Calu3 (cell line): Measurements from ENCODE around the gene HMCN2. TPM values are rescaled to one million over a fixed set of nuclear protein-coding genes. Genes with fewer than 3 reads are reported as not detected.

Experiments
- BruUV-seq: library from RNA; stranded (reverse); fragments of 400-500 nt; replicated peaks from 2 replicates; lab custom pipeline; 2021; lab: Mats Ljungman, UMichigan
- CTCF ChIA-PET: fragments of 300-600 bp; sonication (Branson Sonifier 250); formaldehyde crosslinking; loops from one replicate; lab custom pipeline; 2022; ENCODE audit warnings: antibody characterized with exemption; lab: Charles Lee
- DNase-seq: peaks from one replicate; pipeline ENCODE4 v3.0.0; 2022
- H3K27ac Mint-ChIP-seq: one replicate; pipeline ENCODE4 v1.8.0; 2022; ENCODE audit warnings: mixed read lengths; ENCODE audit not compliant: unreplicated experiment
- H3K27me3 Mint-ChIP-seq: one replicate; pipeline ENCODE4 v1.8.0; 2022; ENCODE audit warnings: mixed read lengths; ENCODE audit not compliant: unreplicated experiment
- H3K36me3 Mint-ChIP-seq: one replicate; pipeline ENCODE4 v1.8.0; 2022; ENCODE audit warnings: mild to moderate bottlenecking, moderate library complexity, mixed read lengths; ENCODE audit not compliant: insufficient read depth, unreplicated experiment
- H3K4me1 Mint-ChIP-seq: one replicate; pipeline ENCODE4 v1.8.0; 2022; ENCODE audit warnings: mild to moderate bottlenecking, low read depth, mixed read lengths; ENCODE audit not compliant: unreplicated experiment
- H3K4me3 Mint-ChIP-seq: one replicate; pipeline ENCODE4 v1.8.0; 2022; ENCODE audit warnings: mild to moderate bottlenecking, low read depth, moderate library complexity, mixed read lengths; ENCODE audit not compliant: unreplicated experiment
- H3K9me3 Mint-ChIP-seq: one replicate; pipeline ENCODE4 v1.8.0; 2022; ENCODE audit warnings: low read depth, mixed read lengths; ENCODE audit not compliant: unreplicated experiment
- intact Hi-C: fragments of 100-400 bp; cut with micrococcal nuclease; formaldehyde crosslinking; loops from one replicate; pipeline ENCODE4 v1.10.0; 2022; ENCODE audit not compliant: unreplicated experiment
- total RNA-seq: library from RNA; stranded (reverse); gene quantifications from 2 replicates; pipeline ENCODE4 v1.2.3, GENCODE V29; 2022
- TF ChIP-seq, protein P1 (sequence below): fragments of 200-600 bp; IDR thresholded peaks from one replicate; pipeline ENCODE4 v1.8.0; 2022; ENCODE audit warnings: antibody characterized with exemption; ENCODE audit not compliant: unreplicated experiment

HMCN2 gene
- total RNA-seq, 1 experiment from 2014 or later = not detected

- TF ChIP-seq, protein P1, sequence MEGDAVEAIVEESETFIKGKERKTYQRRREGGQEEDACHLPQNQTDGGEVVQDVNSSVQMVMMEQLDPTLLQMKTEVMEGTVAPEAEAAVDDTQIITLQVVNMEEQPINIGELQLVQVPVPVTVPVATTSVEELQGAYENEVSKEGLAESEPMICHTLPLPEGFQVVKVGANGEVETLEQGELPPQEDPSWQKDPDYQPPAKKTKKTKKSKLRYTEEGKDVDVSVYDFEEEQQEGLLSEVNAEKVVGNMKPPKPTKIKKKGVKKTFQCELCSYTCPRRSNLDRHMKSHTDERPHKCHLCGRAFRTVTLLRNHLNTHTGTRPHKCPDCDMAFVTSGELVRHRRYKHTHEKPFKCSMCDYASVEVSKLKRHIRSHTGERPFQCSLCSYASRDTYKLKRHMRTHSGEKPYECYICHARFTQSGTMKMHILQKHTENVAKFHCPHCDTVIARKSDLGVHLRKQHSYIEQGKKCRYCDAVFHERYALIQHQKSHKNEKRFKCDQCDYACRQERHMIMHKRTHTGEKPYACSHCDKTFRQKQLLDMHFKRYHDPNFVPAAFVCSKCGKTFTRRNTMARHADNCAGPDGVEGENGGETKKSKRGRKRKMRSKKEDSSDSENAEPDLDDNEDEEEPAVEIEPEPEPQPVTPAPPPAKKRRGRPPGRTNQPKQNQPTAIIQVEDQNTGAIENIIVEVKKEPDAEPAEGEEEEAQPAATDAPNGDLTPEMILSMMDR = no peak
- H3K27ac Mint-ChIP-seq = no peak overlapping the region
- no peaks in the 10 kb centered on the region for H3K9me3 Mint-ChIP-seq
- intact Hi-C loops = no loop called here
- no TSS peak for BruUV-seq
- no peak overlapping the region for H3K4me3 Mint-ChIP-seq
- no peak for DNase-seq
- H3K27me3 Mint-ChIP-seq = peaks cover 17% of the 10 kb centered on the region
- H3K36me3 Mint-ChIP-seq = no peaks in the 10 kb centered on the region
- CTCF ChIA-PET = no interaction called here
- H3K4me1 Mint-ChIP-seq = no peaks in the 10 kb centered on the region
Measured at GRCh38 chr9:130377612-130378011, 112.1 kb downstream of the HMCN2 start.

DNA sequence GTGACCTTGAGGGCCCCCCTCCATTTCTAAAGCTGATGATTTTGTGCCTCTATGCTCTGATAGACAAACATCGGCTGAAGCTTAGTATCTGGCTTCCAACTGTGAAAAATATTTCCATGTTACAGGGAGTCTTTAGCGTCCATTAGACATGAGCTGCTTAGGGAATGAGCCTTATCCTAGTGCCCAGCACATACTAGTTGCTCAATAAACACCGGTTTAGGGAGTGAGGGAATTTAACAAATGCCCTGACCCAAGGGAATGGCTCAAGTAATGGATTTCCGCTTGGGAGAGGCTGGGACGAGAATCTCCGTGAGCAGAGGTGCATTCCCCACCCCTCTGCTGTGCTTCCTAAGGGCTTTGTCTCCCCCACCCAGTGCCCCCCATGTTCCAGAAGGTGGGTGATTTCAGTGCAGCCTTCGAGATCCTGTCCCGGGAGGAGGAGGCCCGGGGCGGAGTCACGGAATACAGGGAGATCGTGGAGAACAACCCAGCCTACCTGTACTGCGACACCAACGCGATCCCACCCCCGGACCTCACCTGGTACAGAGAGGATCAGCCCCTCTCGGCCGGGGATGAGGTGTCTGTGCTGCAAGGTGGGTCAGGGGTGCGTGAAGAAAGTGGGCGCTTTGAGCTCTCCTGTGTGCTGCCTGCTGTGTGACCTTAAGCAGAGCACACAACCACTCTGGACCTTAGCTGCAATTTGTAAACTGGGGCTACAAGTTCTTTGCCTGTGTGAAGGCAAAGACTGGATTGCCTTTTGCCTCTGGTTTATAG lies 113.5 kb downstream of the HMCN2 start:
- Mint-ChIP-seq H3K9me3 (no peaks in the 10 kb centered on the region), H3K27me3 (peaks cover 7% of the 10 kb centered on the region), H3K27ac (no peak overlapping the region), H3K4me1 (no peaks in the 10 kb centered on the region), H3K4me3 (no peak overlapping the region), H3K36me3 (no peaks in the 10 kb centered on the region)
- BruUV-seq = no TSS peak
- TF ChIP-seq, protein P1 = no peak
- intact Hi-C loops = no loop called here
- DNase-seq = no peak
- CTCF ChIA-PET = interaction anchor here (0.6 kb wide), 1 partner anchor 119 kb away, joined by 3 read pairs; no protein-coding TSS in a partner anchor

- no peak for DNase-seq
- Mint-ChIP-seq H3K4me1 (no peaks in the 10 kb centered on the region), H3K27ac (no peak overlapping the region), H3K4me3 (no peak overlapping the region), H3K9me3 (no peaks in the 10 kb centered on the region), H3K27me3 (peaks cover 7% of the 10 kb centered on the region), H3K36me3 (no peaks in the 10 kb centered on the region)
- no TSS peak for BruUV-seq
- intact Hi-C loops = no loop called here
- CTCF ChIA-PET = interaction anchor here (0.6 kb wide), 1 partner anchor 120 kb away, joined by 3 read pairs; no protein-coding TSS in a partner anchor
- TF ChIP-seq, protein P1 = no peak
Measured at GRCh38 chr9:130379649-130379970, 114.0 kb downstream of the HMCN2 start.

DNA sequence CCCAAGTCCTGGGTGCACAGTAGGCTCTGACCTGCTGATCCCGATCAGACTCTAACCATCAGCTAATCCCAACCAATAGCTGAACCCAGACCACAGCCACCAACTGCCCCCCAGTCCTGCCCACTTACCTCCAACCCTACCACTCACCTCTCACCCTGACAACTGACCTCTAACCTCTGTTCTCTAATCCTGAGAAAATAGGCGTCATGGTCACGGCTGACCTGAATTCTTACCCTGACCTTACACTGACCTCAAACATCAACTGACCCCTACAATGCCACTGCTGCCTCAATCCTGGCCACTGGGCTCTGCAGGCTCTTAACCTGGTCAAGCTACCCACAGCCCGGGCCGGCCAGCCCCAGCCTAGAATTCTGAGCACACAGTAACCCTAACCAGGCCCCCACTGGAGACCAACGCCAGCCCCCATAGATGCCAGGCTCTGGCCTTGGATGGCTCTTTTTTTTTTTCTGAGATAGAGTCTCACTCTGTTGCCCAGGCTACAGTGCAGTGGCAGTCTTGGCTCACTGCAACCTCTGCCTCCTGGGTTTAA lies 115.4 kb downstream of the HMCN2 start:
- intact Hi-C loops = no loop called here
- TF ChIP-seq, protein P1 = no peak
- peaks cover 9% of the 10 kb centered on the region for H3K27me3 Mint-ChIP-seq
- CTCF ChIA-PET = no interaction called here
- H3K4me1 Mint-ChIP-seq = no peaks in the 10 kb centered on the region
- no TSS peak for BruUV-seq
- H3K9me3 Mint-ChIP-seq = no peaks in the 10 kb centered on the region
- no peaks in the 10 kb centered on the region for H3K36me3 Mint-ChIP-seq
- no peak overlapping the region for H3K4me3 Mint-ChIP-seq
- H3K27ac Mint-ChIP-seq = no peak overlapping the region
- DNase-seq = no peak
